Neural cell (in vitro differentiated cells): ENCODE results near the gene VPS41.

ENCODE experiments used
- SMC3 ChIP-seq: fragments of 450-650 bp; conservative IDR thresholded peaks from 2 replicates; pipeline ENCODE4 v1.6.1; 2014; ENCODE audit warnings: antibody characterized with exemption, mild to moderate bottlenecking, moderate library complexity; ENCODE audit not compliant: poor library complexity
- TF ChIP-seq, protein P1 (sequence below): fragments of 450-650 bp; IDR thresholded peaks from 2 replicates; pipeline ENCODE4 v1.5.1; 2014; ENCODE audit warnings: antibody characterized with exemption, mild to moderate bottlenecking, moderate library complexity; ENCODE audit not compliant: poor library complexity, severe bottlenecking

DNA sequence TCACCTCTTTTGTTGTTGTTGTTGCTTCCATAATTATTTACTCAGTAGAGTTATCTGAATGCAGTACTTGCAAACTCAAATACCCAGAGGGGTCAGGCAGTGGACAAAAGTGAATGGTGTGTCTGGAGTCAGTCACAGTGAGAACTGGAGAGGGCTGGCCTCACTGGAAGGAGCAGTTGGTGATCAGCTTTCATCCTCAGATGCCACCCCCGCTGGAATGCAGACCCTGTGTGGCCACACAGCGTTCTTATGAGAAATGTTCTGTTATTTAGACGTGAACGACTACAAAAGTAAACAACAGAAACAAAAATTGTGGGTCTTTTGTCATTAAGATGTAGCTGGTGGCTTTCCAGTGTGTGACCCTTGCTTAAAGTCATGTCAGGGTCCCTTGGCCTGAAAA, 29.6 kb upstream of the VPS41 start:
- TF ChIP-seq, protein P1, sequence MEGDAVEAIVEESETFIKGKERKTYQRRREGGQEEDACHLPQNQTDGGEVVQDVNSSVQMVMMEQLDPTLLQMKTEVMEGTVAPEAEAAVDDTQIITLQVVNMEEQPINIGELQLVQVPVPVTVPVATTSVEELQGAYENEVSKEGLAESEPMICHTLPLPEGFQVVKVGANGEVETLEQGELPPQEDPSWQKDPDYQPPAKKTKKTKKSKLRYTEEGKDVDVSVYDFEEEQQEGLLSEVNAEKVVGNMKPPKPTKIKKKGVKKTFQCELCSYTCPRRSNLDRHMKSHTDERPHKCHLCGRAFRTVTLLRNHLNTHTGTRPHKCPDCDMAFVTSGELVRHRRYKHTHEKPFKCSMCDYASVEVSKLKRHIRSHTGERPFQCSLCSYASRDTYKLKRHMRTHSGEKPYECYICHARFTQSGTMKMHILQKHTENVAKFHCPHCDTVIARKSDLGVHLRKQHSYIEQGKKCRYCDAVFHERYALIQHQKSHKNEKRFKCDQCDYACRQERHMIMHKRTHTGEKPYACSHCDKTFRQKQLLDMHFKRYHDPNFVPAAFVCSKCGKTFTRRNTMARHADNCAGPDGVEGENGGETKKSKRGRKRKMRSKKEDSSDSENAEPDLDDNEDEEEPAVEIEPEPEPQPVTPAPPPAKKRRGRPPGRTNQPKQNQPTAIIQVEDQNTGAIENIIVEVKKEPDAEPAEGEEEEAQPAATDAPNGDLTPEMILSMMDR: no peak
- TF ChIP-seq SMC3: no peak
